ENCODE measurements around the gene MYMX. TPM values are rescaled to one million over a fixed set of nuclear protein-coding genes. Genes with fewer than 3 reads are reported as not detected.

MYMX gene
- total and polyA plus RNA-seq, 2 of the 13 experiments (the other 11 are each of a cell fraction or from before 2014, with no cell fraction given) = not detected

GRCh38 chr6:44221291-44221960 is 4.7 kb downstream of the MYMX start (continued):
- TF ChIP-seq ZNF609 (CRISPR knock-in tag; IDR thresholded peaks at IDR 0.05; ENCODE audit: borderline replicate concordance) = no peak
- no peak for TF ChIP-seq ZNF672 (CRISPR knock-in tag; IDR thresholded peaks at IDR 0.05)
- TF ChIP-seq ZNF143 (CRISPR knock-in tag; IDR thresholded peaks at IDR 0.05) = peak; percentile 35; the same call in 1 of the 2 replicates
- peak; percentile 55 for TF ChIP-seq THAP11 (CRISPR knock-in tag; IDR thresholded peaks at IDR 0.05)
- TF ChIP-seq SMARCE1 (IDR thresholded peaks at IDR 0.05; ENCODE audit: borderline replicate concordance) = no peak
- no peak for TF ChIP-seq ATF7 (IDR thresholded peaks at IDR 0.05)
- no peak for TF ChIP-seq ATF7 (CRISPR knock-in tag; IDR thresholded peaks at IDR 0.05)
- TF ChIP-seq, protein P1, sequence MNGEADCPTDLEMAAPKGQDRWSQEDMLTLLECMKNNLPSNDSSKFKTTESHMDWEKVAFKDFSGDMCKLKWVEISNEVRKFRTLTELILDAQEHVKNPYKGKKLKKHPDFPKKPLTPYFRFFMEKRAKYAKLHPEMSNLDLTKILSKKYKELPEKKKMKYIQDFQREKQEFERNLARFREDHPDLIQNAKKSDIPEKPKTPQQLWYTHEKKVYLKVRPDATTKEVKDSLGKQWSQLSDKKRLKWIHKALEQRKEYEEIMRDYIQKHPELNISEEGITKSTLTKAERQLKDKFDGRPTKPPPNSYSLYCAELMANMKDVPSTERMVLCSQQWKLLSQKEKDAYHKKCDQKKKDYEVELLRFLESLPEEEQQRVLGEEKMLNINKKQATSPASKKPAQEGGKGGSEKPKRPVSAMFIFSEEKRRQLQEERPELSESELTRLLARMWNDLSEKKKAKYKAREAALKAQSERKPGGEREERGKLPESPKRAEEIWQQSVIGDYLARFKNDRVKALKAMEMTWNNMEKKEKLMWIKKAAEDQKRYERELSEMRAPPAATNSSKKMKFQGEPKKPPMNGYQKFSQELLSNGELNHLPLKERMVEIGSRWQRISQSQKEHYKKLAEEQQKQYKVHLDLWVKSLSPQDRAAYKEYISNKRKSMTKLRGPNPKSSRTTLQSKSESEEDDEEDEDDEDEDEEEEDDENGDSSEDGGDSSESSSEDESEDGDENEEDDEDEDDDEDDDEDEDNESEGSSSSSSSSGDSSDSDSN (CRISPR knock-in tag; IDR thresholded peaks at IDR 0.05) = peak; percentile 78
- TF ChIP-seq GTF2F1 (IDR thresholded peaks at IDR 0.05; ENCODE audit: low read length) = no peak
- TF ChIP-seq, protein P2, sequence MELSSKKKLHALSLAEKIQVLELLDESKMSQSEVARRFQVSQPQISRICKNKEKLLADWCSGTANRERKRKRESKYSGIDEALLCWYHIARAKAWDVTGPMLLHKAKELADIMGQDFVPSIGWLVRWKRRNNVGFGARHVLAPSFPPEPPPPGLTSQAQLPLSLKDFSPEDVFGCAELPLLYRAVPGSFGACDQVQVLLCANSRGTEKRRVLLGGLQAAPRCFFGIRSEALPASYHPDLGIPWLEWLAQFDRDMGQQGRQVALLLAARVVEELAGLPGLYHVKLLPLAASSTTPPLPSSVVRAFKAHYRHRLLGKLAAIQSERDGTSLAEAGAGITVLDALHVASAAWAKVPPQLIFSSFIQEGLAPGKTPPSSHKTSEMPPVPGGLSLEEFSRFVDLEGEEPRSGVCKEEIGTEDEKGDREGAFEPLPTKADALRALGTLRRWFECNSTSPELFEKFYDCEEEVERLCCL (CRISPR knock-in tag; IDR thresholded peaks at IDR 0.05; ENCODE audit: borderline replicate concordance) = no peak
- TF ChIP-seq, protein P3, sequence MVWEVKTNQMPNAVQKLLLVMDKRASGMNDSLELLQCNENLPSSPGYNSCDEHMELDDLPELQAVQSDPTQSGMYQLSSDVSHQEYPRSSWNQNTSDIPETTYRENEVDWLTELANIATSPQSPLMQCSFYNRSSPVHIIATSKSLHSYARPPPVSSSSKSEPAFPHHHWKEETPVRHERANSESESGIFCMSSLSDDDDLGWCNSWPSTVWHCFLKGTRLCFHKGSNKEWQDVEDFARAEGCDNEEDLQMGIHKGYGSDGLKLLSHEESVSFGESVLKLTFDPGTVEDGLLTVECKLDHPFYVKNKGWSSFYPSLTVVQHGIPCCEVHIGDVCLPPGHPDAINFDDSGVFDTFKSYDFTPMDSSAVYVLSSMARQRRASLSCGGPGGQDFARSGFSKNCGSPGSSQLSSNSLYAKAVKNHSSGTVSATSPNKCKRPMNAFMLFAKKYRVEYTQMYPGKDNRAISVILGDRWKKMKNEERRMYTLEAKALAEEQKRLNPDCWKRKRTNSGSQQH (CRISPR knock-in tag; IDR thresholded peaks at IDR 0.05; ENCODE audit: low read depth) = 0 out of 2 replicates have a peak, but pooled peaks have one; percentile 44
- TF ChIP-seq, protein P4, sequence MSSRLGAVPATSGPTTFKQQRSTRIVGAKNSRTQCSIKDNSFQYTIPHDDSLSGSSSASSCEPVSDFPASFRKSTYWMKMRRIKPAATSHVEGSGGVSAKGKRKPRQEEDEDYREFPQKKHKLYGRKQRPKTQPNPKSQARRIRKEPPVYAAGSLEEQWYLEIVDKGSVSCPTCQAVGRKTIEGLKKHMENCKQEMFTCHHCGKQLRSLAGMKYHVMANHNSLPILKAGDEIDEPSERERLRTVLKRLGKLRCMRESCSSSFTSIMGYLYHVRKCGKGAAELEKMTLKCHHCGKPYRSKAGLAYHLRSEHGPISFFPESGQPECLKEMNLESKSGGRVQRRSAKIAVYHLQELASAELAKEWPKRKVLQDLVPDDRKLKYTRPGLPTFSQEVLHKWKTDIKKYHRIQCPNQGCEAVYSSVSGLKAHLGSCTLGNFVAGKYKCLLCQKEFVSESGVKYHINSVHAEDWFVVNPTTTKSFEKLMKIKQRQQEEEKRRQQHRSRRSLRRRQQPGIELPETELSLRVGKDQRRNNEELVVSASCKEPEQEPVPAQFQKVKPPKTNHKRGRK (CRISPR knock-in tag; IDR thresholded peaks at IDR 0.05) = no peak; the same call in 1 of the 2 replicates
- TF ChIP-seq SMAD3 (CRISPR knock-in tag; IDR thresholded peaks at IDR 0.05) = peak; percentile 74; the same call in 1 of the 2 replicates
- TF ChIP-seq RXRA (CRISPR knock-in tag; IDR thresholded peaks at IDR 0.05) = peak; percentile 57; the same call in 1 of the 2 replicates
- peak; percentile 14; the same call in 1 of the 2 replicates for TF ChIP-seq RFXAP (CRISPR knock-in tag; IDR thresholded peaks at IDR 0.05; ENCODE audit: borderline replicate concordance)
- no peak for TF ChIP-seq ZEB1 (IDR thresholded peaks at IDR 0.05; ENCODE audit: insufficient replicate concordance, low read depth)
